ENCODE data around the gene SCMH1.
"Not testable (repeated sequence)": the region's sequence is repeated elsewhere in the genome, so short reads cannot be mapped to it uniquely, and the experiment has no call there.

Gene SCMH1

DNA sequence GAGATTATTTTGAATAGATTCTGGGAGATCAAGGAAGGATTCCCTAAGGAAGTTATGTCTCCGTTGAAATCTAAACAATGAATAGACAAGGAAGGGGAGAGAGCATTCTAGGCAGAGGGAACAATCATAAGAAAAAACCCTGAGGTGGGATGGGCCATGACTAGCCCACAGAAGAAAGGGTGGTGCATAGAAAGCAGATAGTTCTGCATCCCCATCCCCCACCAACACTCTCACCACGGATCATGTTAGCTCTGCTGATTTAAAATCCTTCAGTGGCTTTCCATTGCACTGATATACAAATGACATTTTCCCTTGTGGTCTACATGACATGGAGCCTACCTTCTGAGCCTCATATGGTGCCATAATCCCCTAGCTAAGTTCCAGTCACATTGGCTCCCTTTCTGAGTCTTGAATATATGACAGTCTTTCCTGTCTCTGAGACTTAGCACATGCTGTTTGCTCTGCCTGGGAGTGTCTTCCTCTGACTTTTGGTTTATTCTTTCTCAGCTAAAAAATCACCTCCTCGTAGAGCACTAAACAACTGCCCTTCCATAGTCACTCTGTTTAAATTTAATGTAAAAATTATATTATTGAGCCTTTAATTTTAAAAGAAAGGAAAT is 15.2 kb downstream of the SCMH1 start:
- Histone ChIP-seq H3K27me3 (ENCODE audit: control insufficient read depth, insufficient read depth, low read length) (no peaks in the 10 kb centered on the region), H3K4me3 (ENCODE audit: low read length) (no peak overlapping the region), H3K9me3 (ENCODE audit: control insufficient read depth, low read length) (no peaks in the 10 kb centered on the region), H3K4me1 (ENCODE audit: control insufficient read depth, insufficient read depth, low read length) (peaks cover 6% of the 10 kb centered on the region), H3K9ac (ENCODE audit: low read length) (no peak overlapping the region), H3K36me3 (ENCODE audit: control insufficient read depth, insufficient read depth, low read length) (no peaks in the 10 kb centered on the region)

GRCh38 chr1:41225495-41225894 is 16.6 kb downstream of the SCMH1 start:
- Histone ChIP-seq H3K4me1 (ENCODE audit: control insufficient read depth, insufficient read depth, low read length) (peaks cover 6% of the 10 kb centered on the region), H3K9ac (ENCODE audit: low read length) (no peak overlapping the region), H3K9me3 (ENCODE audit: control insufficient read depth, low read length) (no peaks in the 10 kb centered on the region), H3K27me3 (ENCODE audit: control insufficient read depth, insufficient read depth, low read length) (no peaks in the 10 kb centered on the region), H3K4me3 (ENCODE audit: low read length) (no peak overlapping the region), H3K36me3 (ENCODE audit: control insufficient read depth, insufficient read depth, low read length) (no peaks in the 10 kb centered on the region)

DNA sequence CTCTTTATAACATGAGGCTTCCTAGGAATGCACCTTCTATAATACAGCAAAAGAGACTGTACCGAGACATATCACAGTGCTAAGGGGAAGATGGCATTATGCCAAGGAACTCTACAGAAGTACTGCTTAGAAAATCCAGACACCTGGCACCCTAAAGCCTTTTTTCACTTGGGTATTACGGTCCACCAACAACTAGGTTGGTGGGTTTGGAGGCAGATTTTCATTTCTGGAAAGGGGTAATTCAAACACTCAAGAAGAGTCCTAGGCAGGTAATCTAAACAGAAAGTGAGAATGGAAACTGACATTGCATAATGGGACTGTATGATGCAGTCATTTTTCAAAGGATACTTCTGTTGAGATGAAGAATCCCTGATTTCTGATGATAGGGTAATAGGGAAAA is 19.6 kb downstream of the SCMH1 start:
- no peaks in the 10 kb centered on the region for H3K36me3 ChIP-seq (ENCODE audit: control insufficient read depth, insufficient read depth, low read length)
- H3K27me3 ChIP-seq (ENCODE audit: control insufficient read depth, insufficient read depth, low read length), result no peaks in the 10 kb centered on the region
- no peaks in the 10 kb centered on the region for H3K9me3 ChIP-seq (ENCODE audit: control insufficient read depth, low read length)
- no peak overlapping the region for H3K4me3 ChIP-seq (ENCODE audit: low read length)
- H3K4me1 ChIP-seq (ENCODE audit: control insufficient read depth, insufficient read depth, low read length), result peaks cover 6% of the 10 kb centered on the region
- H3K9ac ChIP-seq (ENCODE audit: low read length), result no peak overlapping the region

DNA sequence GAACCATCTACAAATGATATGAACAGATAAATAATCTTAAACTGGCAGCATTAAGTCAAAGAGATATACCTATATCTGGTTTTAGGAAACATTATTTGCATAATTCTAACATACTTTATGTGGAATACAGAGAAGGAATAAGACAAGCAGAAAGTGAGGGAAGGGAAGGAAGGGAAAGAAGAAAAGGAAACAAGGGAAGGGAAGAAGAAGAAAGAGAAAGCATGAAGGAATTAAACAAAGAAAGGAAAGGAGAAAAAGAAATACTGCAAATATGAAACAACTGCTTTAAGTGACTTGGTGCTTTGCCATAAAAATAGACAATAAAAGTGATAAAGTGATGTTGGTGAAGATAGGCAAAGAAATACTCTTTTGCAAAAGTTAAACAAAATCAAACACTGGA is 20.1 kb downstream of the SCMH1 start:
- Histone ChIP-seq H3K36me3 (ENCODE audit: control insufficient read depth, insufficient read depth, low read length) (no peaks in the 10 kb centered on the region), H3K9me3 (ENCODE audit: control insufficient read depth, low read length) (no peaks in the 10 kb centered on the region), H3K4me3 (ENCODE audit: low read length) (no peak overlapping the region), H3K27me3 (ENCODE audit: control insufficient read depth, insufficient read depth, low read length) (no peaks in the 10 kb centered on the region), H3K9ac (ENCODE audit: low read length) (no peak overlapping the region), H3K4me1 (ENCODE audit: control insufficient read depth, insufficient read depth, low read length) (peaks cover 3% of the 10 kb centered on the region)

DNA sequence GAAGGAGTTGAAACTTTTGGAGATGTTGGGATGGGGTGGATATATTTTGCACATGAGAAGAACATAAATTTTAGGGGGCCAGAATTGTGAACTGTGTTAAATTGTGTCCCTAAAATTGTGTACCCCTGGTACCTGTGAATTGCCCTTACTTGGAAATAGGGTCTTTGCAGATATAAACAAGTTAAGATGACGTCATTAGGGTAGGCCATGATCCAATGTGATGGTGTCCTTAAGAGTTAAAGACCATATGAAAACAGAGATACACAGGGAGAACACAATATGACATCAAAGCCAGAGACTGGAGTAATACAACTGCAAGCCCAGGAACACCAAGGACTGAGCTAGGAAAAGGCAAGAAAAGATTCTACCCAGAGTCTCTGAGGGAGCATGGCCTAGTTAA is 24.0 kb downstream of the SCMH1 start:
- Histone ChIP-seq H3K9ac (ENCODE audit: low read length) (no peak overlapping the region), H3K4me1 (ENCODE audit: control insufficient read depth, insufficient read depth, low read length) (no peaks in the 10 kb centered on the region), H3K9me3 (ENCODE audit: control insufficient read depth, low read length) (no peaks in the 10 kb centered on the region), H3K36me3 (ENCODE audit: control insufficient read depth, insufficient read depth, low read length) (no peaks in the 10 kb centered on the region), H3K27me3 (ENCODE audit: control insufficient read depth, insufficient read depth, low read length) (no peaks in the 10 kb centered on the region), H3K4me3 (ENCODE audit: low read length) (no peak overlapping the region)

GRCh38 chr1:41217441-41217840 is 24.7 kb downstream of the SCMH1 start:
- Histone ChIP-seq H3K9me3 (ENCODE audit: control insufficient read depth, low read length) (no peaks in the 10 kb centered on the region), H3K4me1 (ENCODE audit: control insufficient read depth, insufficient read depth, low read length) (no peaks in the 10 kb centered on the region), H3K27me3 (ENCODE audit: control insufficient read depth, insufficient read depth, low read length) (no peaks in the 10 kb centered on the region), H3K36me3 (ENCODE audit: control insufficient read depth, insufficient read depth, low read length) (no peaks in the 10 kb centered on the region), H3K9ac (ENCODE audit: low read length) (no peak overlapping the region), H3K4me3 (ENCODE audit: low read length) (no peak overlapping the region)

DNA sequence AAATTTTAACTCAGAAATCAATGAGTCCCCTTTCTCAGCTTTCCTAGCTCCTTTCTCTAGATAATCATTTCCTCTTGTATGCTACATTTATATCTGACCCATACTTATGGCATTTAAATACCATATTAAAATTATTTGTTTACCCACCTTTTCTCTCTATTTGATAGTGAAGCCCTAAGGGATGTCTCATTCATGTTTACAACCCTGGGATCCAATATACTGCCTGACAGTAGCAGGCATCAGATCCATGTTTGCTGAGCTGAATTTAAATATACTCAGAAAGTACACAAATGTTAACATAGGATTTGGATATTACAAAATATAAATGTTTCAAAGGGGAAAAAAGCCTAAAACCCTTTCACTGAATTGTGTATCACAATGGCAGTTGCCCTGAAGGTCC is 26.5 kb downstream of the SCMH1 start:
- Histone ChIP-seq H3K36me3 (ENCODE audit: control insufficient read depth, insufficient read depth, low read length) (no peaks in the 10 kb centered on the region), H3K4me3 (ENCODE audit: low read length) (no peak overlapping the region), H3K27me3 (ENCODE audit: control insufficient read depth, insufficient read depth, low read length) (no peaks in the 10 kb centered on the region), H3K9ac (ENCODE audit: low read length) (no peak overlapping the region), H3K9me3 (ENCODE audit: control insufficient read depth, low read length) (no peaks in the 10 kb centered on the region), H3K4me1 (ENCODE audit: control insufficient read depth, insufficient read depth, low read length) (no peaks in the 10 kb centered on the region)

GRCh38 chr1:41213341-41213740 is 28.8 kb downstream of the SCMH1 start:
- no peaks in the 10 kb centered on the region for H3K4me1 ChIP-seq (ENCODE audit: control insufficient read depth, insufficient read depth, low read length)
- no peaks in the 10 kb centered on the region for H3K36me3 ChIP-seq (ENCODE audit: control insufficient read depth, insufficient read depth, low read length)
- no peak overlapping the region for H3K4me3 ChIP-seq (ENCODE audit: low read length)
- H3K27me3 ChIP-seq (ENCODE audit: control insufficient read depth, insufficient read depth, low read length), result no peaks in the 10 kb centered on the region
- H3K9ac ChIP-seq (ENCODE audit: low read length), result no peak overlapping the region
- no peaks in the 10 kb centered on the region for H3K9me3 ChIP-seq (ENCODE audit: control insufficient read depth, low read length)

- not testable (repeated sequence) for H3K27me3 ChIP-seq (ENCODE audit: control insufficient read depth, insufficient read depth, low read length); H3K9me3 ChIP-seq (ENCODE audit: control insufficient read depth, low read length); H3K36me3 ChIP-seq (ENCODE audit: control insufficient read depth, insufficient read depth, low read length); H3K4me3 ChIP-seq (ENCODE audit: low read length); H3K4me1 ChIP-seq (ENCODE audit: control insufficient read depth, insufficient read depth, low read length); H3K9ac ChIP-seq (ENCODE audit: low read length)
These were observed 30.5 kb downstream of the SCMH1 start for GRCh38 chr1:41211608-41212007.

- H3K4me3 ChIP-seq (ENCODE audit: low read length); H3K9ac ChIP-seq (ENCODE audit: low read length); H3K9me3 ChIP-seq (ENCODE audit: control insufficient read depth, low read length); H3K27me3 ChIP-seq (ENCODE audit: control insufficient read depth, insufficient read depth, low read length); H3K36me3 ChIP-seq (ENCODE audit: control insufficient read depth, insufficient read depth, low read length); H3K4me1 ChIP-seq (ENCODE audit: control insufficient read depth, insufficient read depth, low read length): not testable (repeated sequence)
These were observed 35.1 kb downstream of the SCMH1 start for GRCh38 chr1:41207053-41207452.

DNA sequence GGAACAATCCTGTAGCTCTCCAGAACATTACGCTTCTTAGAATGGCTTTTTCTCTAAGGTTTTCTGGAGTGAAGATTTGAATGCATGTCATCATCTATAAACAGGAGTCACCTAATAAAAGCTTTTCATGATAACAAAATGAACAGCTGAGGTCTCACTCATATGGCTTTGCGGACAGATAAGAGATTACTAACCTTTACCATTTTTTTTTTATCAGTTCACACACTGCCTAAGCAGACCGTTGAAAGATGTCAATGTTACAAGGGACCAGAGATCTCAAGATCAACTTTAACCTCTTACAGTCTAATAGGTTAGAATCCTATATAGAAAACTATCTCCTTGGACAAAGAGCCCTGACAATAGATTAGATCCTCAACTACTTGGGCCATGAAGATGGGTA is 41.4 kb downstream of the SCMH1 start:
- no peak overlapping the region for H3K9ac ChIP-seq (ENCODE audit: low read length)
- H3K4me3 ChIP-seq (ENCODE audit: low read length), result no peak overlapping the region
- H3K4me1 ChIP-seq (ENCODE audit: control insufficient read depth, insufficient read depth, low read length), result no peaks in the 10 kb centered on the region
- H3K36me3 ChIP-seq (ENCODE audit: control insufficient read depth, insufficient read depth, low read length), result no peaks in the 10 kb centered on the region
- H3K9me3 ChIP-seq (ENCODE audit: control insufficient read depth, low read length), result no peaks in the 10 kb centered on the region
- H3K27me3 ChIP-seq (ENCODE audit: control insufficient read depth, insufficient read depth, low read length), result no peaks in the 10 kb centered on the region

DNA sequence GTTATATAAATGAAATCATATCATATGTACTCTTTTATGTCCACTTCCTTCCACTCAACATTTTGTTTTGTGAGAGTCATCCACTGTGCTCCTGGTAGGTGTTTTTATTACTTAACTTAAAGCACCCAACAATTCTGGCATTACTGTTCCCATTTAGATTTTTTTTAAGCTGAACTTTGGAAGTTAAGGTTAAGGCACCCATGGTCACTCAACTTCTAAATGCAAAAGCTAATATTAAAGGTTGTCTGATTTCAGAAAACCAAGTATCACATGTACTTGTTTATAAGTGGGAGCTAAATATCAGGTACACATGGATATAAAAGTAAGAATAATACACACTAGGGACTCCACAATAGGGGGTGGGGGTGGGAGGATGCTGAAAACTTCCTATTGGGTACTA is 42.7 kb downstream of the SCMH1 start:
- no peak overlapping the region for H3K9ac ChIP-seq (ENCODE audit: low read length)
- H3K36me3 ChIP-seq (ENCODE audit: control insufficient read depth, insufficient read depth, low read length), result no peaks in the 10 kb centered on the region
- no peak overlapping the region for H3K4me3 ChIP-seq (ENCODE audit: low read length)
- H3K9me3 ChIP-seq (ENCODE audit: control insufficient read depth, low read length), result no peaks in the 10 kb centered on the region
- no peaks in the 10 kb centered on the region for H3K4me1 ChIP-seq (ENCODE audit: control insufficient read depth, insufficient read depth, low read length)
- no peaks in the 10 kb centered on the region for H3K27me3 ChIP-seq (ENCODE audit: control insufficient read depth, insufficient read depth, low read length)

All from mucosa of stomach (tissue), 1 donor.